SKM-1 treated with dmso at 0.1 percent for 144 hours (cell line): Measurements from ENCODE around the gene DAPK1.

ENCODE experiments used
- DNase-seq: peaks from one replicate; lab custom pipeline; 2025; ENCODE audit not compliant: unreplicated experiment; lab: John Stamatoyannopoulos, UW

DAPK1 gene

DNA sequence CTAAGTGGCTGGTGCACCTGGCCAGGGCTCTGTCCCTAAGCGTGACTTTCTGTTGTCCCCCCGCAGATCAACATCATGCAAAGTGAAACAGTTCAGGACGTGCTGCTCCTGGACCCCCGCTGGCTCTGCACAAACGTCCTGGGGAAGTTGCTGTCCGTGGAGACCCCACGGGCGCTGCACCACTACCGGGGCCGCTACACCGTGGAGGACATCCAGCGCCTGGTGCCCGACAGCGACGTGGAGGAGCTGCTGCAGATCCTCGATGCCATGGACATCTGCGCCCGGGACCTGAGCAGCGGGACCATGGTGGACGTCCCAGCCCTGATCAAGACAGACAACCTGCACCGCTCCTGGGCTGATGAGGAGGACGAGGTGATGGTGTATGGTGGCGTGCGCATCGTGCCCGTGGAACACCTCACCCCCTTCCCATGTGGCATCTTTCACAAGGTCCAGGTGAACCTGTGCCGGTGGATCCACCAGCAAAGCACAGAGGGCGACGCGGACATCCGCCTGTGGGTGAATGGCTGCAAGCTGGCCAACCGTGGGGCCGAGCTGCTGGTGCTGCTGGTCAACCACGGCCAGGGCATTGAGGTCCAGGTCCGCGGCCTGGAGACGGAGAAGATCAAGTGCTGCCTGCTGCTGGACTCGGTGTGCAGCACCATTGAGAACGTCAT lies 208.5 kb downstream of the DAPK1 start:
- no peak for DNase-seq

GRCh38 chr9:87707805-87708506 lies 210.3 kb downstream of the DAPK1 start:
- peak; percentile 4 for DNase-seq

GRCh38 chr9:87708546-87708945 lies 210.9 kb downstream of the DAPK1 start:
- DNase-seq = no peak

DNA sequence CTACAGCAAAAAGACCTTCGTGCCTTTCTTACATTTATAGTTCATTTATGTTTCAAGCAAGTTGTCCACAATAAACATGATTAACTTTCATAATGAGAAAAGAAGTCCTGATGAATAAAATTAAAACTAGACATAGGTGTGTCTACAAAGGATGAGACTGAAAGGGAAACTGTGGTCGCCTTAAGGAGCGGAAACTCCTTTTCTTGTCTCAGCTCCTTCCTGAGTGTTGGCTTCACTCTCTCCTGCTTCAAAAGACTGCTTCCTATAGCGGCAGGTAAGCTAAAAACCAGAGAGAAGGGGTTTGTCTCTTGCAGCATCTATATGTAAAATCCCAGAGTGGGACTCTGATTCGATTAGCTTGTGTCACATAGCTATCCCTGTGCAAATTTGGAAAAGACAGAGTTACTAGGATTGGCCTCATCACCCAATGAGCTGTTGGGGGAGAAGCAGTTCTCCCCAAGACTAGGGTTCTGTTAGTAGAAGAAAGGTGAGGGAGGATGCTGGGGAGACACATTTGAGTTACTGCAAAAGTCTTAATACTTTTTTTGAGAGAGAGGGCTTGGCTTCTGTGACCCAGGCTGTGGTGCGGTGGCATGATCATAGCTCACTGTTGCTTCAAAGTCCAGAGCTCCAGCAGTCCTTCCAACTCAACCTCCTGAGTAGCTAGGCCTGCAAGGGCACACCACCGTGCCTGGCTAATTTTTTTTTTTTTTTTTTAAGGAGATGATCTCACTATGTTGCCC lies 211.5 kb downstream of the DAPK1 start:
- no peak for DNase-seq

GRCh38 chr9:87710443-87710842 lies 212.8 kb downstream of the DAPK1 start:
- DNase-seq = no peak

- no peak for DNase-seq
Observed at GRCh38 chr9:87711857-87712800, 214.5 kb downstream of the DAPK1 start.

DNA sequence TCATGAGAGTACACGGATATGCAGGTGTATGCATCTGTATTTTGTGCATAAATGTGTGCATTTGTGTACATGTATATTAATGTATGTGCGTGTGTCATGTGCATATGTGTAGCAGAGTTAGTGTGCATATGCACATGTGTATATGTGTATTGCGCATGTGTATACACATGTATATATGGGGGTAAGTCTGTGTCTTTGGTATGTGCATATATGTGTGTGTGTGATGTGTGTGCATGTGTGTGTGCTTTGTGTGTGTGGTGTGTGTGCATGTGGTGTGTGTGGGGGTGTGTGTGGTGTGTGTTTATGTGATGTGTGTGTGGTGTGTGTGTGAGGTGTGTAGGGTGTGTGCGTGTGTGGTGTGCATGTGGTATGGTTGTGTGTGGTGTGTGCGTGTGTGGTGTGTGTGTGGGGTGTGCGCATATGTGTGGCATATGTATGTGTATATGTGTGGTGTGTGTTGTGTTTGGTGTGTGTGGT lies 215.2 kb downstream of the DAPK1 start:
- DNase-seq = no peak

GRCh38 chr9:87713278-87713987 lies 215.8 kb downstream of the DAPK1 start:
- peak; percentile 11 for DNase-seq

DNA sequence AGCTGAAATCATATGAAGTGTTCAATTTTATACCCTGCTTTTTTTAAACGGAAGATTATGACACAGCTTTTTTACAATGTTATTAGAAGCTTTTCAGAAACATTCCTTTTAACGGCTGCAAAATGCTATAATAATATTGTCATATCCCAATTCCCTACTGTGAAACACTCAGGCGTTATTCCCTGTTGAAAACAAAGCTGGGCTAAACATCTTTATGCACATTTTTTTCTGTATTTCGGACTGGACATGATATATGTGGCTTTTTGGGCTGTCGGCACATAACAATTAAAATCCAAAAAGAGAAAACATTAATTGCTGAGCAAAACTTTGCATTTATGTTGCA lies 216.3 kb downstream of the DAPK1 start:
- no peak for DNase-seq

DNA sequence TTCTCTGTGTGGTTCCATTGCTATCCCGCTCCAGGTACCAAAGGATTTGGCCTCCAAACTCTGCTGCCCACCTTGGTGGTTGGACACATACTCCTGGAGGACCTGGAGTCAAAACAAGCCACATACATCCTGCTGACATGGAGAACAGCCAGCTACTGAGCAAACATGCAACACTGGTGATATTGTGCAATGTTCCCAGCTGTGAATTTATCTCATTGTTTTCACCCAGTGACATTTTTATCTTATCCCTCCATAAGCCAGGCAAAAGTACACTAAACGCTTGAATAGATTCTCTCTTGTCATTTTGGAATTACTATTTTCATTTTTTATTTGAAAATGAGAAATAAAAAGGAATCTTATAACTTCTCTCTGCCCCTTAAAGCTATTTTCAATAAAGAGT lies 217.2 kb downstream of the DAPK1 start:
- peak; percentile 1 for DNase-seq

- no peak for DNase-seq
Observed at GRCh38 chr9:87716141-87716540, 218.5 kb downstream of the DAPK1 start.

DNA sequence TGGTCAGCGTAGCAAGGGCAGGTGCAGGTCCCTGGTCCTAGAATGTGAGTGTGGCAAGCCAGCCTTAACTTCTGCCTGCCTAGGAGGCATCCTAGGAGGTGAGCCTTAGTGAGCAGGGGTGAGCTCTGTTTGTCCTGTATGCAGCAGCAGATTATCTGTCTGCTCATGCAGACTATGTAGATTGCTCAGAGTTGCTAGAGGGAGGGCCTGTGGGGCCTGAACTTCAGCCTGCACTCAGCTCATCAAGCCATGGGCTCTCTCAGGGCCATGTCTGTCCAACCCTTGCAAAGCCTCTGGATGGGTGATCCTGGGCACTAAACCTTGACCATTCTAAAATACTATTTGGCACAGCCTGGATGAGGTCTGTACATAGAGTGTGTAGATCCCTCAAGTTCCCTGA lies 219.8 kb downstream of the DAPK1 start:
- DNase-seq = no peak

- no peak for DNase-seq
Observed at GRCh38 chr9:87718231-87718630, 220.6 kb downstream of the DAPK1 start.

DNA sequence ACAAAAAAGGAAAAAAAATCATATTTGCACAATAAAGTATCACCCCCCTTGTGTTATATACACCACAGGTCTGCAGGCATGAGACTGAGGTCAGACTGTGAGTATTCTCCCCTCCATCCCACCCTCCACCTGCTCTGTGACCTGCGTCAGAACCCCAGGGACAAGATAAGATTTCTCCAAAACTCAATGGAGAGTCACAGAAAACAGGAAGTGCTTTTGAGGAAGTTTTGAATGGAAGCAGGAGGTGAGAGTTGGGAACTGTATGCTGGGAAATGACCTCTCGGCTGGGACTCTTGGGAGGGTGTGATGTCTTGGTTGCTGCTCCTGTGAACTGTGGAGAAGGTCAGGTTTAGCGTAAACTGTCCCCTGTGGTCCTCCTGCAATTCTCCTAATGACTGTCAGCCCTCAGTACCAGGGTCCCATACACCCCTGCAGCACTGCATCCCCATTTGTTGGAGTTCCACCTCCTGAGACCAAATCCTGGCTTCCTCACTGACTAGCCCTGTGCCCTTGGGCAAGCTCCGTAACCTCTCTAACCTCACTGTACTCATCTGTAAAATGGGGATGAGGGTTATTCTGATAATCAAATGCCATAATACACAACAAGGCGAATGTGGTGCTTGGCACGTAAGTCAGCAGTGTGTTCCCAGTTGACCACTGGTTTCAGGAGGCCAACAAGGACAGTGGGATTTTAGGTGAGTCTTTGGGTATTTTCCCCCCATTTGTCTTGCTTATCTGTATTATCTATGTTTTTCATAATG lies 221.4 kb downstream of the DAPK1 start:
- DNase-seq = no peak

- no peak for DNase-seq
Observed at GRCh38 chr9:87720173-87720572, 222.5 kb downstream of the DAPK1 start.

GRCh38 chr9:87722393-87723088 lies 224.9 kb downstream of the DAPK1 start:
- DNase-seq = peak; percentile 2

GRCh38 chr9:87725356-87725899 lies 227.8 kb downstream of the DAPK1 start:
- DNase-seq = no peak

DNA sequence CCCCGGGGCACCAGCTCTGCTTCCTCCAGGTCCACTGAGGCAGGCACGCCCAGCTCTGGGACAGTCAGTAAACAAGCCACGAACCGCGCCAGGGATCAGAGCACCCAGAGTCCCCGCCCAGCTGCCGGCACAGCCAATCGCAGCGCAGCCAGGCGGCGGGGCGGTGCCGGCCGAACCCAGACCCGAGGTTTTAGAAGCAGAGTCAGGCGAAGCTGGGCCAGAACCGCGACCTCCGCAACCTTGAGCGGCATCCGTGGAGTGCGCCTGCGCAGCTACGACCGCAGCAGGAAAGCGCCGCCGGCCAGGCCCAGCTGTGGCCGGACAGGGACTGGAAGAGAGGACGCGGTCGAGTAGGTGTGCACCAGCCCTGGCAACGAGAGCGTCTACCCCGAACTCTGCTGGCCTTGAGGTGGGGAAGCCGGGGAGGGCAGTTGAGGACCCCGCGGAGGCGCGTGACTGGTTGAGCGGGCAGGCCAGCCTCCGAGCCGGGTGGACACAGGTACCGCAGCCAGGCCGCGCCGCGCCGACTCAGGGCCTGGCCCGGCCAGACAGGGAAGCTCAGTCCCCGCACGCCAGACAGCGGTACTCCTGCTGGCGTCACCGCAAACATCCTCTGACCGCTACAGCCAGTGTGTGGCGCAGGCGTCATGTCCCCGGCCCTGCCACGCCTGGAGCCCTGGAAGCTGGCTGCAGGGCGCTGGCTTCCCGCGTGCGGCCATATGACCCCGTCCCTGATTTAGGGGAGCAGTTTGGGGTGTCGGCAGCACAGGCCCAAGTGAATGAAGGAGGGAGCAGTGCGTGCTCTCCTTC lies 228.4 kb downstream of the DAPK1 start, which contains the start of gene CTSL:
Gene CTSL, plus strand, starts transcription at position 220 of the 810 bp plus-strand sequence. CDS start 1,485 bp downstream, outside the sequence.
- peak; percentile 4 for DNase-seq
